SHP77 (cell line): Measurements from ENCODE around the gene CD300C.
"Not testable (repeated sequence)": the region's sequence is repeated elsewhere in the genome, so short reads cannot be mapped to it uniquely, and the experiment has no call there.

Experiments used
- DNase-seq, 2 experiments: peaks; one replicate each; lab custom pipeline; 2025; lab: John Stamatoyannopoulos, UW

Gene CD300C

DNA sequence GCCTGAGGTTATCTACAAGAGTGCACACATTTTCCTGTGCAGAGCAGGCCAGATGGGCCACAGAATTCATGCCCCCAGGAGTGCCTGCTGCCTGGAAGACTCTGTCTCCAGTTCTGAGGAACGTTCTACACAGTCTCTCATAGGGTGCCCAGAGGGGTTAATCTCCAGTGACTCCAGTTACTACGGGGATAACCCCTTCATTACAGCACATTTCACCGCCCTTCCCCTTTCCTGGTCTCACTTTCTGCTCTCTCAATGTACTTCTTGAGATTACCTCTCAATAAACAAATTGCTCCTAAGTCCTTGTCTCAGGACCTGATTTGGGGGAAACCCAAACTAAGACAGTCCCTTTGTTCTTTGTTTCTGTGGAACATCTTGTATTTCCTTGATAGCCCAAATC, 15.7 kb upstream of the CD300C start:
- DNase-seq: no peak

- DNase-seq: no peak
Measured at GRCh38 chr17:74558882-74559519, 13.1 kb upstream of the CD300C start.

DNA sequence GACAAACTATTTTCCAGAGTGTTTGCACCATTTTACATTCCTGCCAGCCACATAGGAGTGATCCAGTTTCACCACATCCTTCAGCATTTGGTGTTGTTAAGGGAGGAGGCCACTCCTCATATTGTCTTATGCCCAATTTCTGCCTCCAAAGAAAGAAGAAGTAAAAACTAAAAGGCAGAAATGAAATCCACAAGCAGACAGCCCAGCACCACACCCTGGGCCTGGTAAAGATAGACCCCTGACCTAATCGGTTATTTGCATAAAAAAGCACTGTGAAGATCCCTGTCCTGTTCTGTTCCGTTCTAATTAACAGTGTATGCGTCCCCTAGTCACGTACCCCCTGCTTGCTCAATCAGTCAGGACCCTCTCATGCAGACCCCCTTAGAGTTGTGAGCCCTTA, 12.5 kb upstream of the CD300C start:
- DNase-seq: not testable (repeated sequence)

- DNase-seq: no peak
Measured at GRCh38 chr17:74555427-74555940, 9.6 kb upstream of the CD300C start.

- DNase-seq: no peak
Measured at GRCh38 chr17:74554909-74555308, 9.0 kb upstream of the CD300C start.

DNA sequence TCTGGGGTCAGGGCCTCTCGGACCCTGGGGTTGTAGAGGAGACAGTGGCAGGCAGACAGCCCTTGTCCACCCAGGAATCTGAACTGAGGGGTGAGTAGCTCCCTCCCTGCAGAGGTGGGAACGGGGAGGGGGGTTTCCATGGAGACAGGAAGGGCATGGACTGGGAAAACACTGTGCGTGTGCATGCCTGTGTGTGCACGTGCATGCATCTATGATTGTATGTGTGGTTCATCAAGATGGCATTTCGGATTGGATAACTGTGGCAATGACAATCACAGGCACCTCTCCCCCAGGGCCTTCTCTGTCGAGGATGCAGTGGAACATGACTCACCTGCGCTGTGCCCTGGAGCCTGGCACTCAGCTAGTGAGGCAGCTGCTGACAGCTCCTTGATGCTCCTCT, 6.1 kb upstream of the CD300C start:
- no peak for DNase-seq

DNA sequence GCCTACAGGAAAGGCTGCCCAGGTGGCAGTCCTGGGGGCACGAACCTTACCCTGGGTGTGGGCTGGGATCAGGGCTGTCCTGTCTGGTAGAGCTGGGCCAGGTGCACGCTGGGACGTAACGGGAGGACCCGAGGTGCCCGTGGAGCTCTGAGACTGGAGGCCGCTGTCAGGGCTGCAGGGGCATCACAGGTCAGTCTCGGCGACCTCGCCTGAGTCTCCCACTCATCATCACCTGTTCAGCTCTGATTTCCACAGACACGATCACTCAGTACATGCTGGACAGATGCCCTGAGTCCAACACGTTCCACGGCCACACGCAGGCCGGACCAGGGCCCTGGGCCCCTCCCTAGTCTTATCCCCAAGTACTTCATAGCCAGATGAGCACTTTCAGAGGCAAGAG, 4.7 kb upstream of the CD300C start:
- DNase-seq: no peak

DNA sequence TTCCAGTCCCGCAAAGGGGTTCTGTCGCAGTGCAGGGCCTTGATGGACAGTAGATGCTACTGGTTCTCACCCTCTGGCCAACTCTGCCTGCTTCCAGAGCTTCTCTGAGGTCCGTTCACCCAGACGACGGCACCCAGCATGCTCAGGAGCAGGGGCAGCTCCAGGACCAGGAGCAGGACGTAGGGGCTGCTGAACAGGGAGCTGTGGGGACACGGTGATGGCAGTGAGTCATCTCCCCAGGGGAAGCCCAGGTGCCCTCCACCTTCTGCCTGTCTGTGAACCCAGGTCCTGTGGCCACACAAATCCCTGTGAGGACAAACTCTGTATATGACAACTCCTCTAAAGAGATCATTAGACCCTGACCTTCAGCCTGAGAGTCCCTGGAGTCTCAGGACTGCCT, 3.4 kb upstream of the CD300C start:
- no peak for DNase-seq

DNA sequence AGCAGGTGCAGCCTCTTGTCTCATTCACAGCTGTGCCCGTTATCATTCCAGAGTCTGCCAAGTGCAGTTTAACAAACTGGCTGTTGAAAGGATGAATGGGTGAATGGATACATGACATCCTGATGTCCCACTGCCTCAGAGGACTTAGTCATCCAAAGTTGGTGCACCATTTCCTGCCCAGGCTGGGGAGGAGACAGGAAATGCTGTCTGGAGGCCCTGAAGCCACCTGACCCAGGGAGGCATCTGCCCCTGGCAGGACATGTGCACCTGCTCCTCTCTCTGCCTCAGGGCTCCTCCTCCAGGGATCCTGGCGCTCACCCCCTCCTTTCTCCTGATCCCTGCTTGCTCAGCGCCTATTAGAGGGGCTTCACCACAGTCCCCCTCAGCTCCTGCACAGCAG, 1.8 kb upstream of the CD300C start:
- DNase-seq: peak; percentile 76 to 77

GRCh38 chr17:74547264-74547663, 1.3 kb upstream of the CD300C start:
- DNase-seq: no peak

DNA sequence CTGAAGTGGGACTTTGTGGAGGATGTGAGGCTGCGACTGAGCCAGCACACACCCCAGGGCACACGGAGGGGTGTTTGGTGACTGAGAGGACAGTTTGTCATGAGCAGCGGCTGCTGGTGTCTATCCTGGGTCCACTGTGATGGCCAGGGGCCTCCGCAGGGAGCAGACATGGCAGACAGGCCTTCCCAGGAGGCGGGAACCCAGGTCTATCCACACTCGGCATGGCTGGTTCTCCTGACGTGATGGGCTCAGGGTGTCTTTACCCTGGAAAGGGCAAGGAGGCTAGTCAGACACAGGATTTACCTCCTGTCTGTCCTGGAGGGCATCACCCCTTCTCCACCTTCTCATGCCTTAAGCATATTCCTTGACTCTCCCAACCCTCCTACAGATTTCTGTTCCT, 671 bp upstream of the CD300C start:
- no peak for DNase-seq

DNA sequence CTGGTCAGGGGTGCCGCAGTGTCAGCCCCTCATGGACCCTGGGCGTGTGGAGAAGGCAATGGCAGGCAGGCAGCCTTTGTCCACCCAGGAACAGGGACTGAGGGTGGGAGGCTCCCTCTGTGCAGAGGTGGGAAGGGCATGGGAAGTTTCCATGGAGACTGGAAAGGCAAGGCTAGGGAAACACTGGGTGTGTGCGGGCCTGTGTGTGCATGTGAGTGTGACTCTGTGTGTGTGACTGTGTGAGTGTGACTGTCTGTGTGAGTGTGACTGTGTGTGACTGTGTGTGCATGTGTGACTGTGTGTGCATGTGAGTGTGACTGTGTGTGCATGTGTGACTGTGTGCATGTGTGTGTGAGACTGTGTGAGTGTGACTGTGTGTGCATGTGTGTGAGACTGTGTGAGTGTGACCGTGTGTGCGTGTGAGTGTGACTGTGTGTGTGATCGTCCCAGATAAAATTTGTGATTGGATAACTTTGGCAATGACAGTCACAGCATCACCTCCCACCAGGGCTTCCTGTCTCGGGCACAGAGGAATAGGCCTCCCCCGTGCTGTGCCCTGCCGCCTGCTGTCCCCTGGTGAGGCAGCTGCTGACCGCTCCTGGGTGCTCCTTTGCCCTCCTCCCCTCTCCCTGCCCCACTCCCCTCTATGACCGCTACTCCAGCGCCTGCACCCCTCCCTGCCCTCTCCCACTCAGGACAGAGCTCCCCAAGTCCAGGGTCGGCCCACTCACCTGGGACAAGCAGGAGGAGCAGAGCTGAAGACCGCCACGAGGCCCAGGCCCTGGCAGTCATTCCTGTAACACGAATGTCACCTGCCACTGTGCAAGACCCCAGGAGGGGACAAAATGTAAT, 698 bp downstream of the CD300C start:
- DNase-seq: no peak

DNA sequence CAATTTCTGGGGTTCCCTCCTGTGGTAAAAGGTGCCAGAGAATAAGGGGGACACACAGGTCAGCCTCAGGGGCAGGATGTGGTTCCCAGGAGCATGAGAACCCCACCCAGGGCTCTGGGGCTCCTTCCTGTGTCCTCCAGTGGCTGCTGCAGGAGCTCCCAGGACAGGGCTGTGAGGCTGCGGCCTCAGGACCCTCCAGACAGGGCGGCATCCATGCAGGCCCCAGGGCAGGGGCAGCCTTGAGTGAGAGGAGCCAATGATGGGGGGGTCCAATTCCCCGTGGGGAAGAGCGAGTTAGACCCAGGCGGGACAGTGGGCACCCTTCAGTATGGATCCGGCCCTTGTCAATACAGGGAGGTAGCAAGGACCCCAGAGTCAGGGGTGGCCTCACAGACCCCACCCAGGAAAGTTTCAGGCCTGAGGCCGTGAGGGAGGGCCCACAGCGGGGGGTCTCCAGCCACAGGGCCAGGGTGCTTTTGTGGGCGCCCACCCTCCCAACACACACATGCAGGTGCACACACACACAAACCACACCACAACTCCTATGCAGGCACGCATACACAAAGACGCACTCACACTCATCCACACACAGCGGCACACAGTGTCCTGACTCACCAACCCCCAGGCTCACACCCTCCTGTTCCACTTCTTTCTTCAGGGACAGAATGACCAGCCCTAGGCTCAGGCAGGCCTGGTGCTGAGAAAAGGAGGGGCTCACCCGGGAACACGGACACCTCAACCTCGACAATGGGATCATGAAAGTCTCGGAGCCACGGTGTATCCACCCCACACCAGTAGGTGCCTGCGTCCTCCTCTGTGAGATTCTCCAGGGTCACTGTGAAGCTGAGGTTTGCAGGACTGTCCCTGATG, 1.8 kb downstream of the CD300C start:
- DNase-seq: no peak

- no peak for DNase-seq
Measured at GRCh38 chr17:74543406-74543805, 2.5 kb downstream of the CD300C start.

DNA sequence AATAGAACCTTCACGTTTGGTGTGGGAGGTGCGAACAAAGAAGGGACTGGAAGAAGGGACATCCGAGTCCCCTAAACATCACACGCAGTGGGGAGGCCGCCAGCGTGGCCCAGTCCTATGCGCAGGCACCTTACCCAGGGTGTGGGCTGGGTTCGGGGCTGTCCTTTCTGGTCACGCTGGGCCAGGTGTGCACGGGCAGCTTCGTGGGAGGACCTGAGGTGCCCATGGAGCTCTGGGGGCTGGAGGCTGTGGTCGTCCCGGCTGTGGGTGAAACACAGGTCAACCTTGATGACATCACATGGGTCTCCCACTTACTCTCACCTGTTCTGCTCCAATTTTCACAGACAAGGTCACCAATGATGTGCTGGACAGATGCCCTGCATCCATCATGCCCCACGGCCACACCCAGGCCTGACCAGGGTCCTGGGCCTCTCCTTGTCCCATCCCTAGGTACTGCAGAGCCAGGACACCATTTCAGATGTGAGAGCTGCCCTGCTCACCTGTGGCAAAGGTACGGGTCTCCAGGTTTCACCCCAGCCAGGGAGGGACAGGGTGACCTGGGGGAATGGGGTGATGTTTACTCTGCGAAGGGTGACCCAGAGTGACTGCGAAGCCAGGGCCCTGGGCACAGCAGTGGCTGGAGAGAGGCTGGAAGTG, 3.1 kb downstream of the CD300C start:
- DNase-seq: no peak

- DNase-seq: no peak
Measured at GRCh38 chr17:74542166-74542565, 3.7 kb downstream of the CD300C start.

DNA sequence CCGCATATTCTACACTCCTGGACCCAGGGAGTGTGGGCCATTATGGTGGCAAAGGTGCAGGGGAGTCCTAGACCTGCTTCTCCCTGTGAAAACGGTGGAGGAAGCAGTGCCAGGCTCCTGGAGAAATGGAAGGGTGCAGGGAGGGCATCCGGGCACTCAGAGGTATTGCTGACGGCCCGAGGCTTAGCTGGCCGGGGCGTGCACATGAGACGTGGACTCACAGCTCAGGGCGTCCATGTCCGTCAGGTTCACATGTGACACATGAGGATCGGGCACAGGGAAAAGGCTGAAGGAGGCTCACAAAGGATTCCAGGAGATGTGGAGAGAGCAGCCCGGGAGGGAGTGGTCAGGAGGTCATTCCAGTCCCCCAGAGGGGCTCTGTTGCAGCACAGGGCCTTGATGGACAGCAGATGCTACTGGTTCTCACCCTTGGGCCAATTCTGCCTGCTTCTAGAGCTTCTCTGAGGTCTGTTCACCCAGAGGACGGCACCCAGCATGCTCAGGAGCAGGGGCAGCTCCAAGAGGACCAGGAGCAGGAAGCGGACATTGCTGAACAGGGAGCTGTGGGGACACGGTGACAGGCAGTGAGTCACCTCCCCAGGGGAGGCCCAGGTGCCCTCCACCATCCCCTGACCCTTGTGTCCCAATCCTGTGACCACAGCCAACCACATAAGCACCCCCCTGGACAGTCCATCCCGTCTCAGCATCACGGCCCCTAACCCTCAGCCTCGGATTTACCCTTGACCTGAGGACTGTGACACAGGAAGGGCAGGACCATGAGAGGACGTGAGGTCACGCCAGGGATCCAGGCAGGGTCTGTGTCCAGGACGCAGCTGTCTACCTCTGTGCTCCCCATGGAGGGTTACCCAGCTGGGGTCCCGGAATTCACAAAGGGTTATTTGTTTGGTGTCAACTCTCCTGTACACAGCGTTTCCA, 4.5 kb downstream of the CD300C start:
- no peak for DNase-seq

- DNase-seq: no peak
Measured at GRCh38 chr17:74539281-74539820, 6.6 kb downstream of the CD300C start.

- DNase-seq: no peak
Measured at GRCh38 chr17:74536890-74537289, 9.0 kb downstream of the CD300C start.

GRCh38 chr17:74532115-74532514, 13.8 kb downstream of the CD300C start:
- DNase-seq: no peak
